ENCODE measurements around the gene ENTPD6.

- no peak for TF ChIP-seq CTCF (IDR thresholded peaks at IDR 0.05; ENCODE audit: low read depth, low read length)
- TF ChIP-seq EZH2phosphoT487 (IDR thresholded peaks at IDR 0.05; ENCODE audit: low read depth): no peak
Observed at GRCh38 chr20:25220810-25221591, 25.5 kb downstream of the ENTPD6 start.

Measured in OCI-LY3 (cell line).